Muscle layer of colon (tissue), 2 donors: Measurements from ENCODE around the gene ARHGAP10.

ENCODE experiments used
- H3K27ac ChIP-seq: one replicate; pipeline ENCODE4 v1.7.0; 2013; ENCODE audit warnings: low read depth, mild to moderate bottlenecking, low read length, moderate library complexity
- H3K27me3 ChIP-seq, 2 donors: one replicate each; pipeline ENCODE4 v1.7.0; 2013; ENCODE audit warnings: low read length in 2 of 2, mild to moderate bottlenecking in 2 of 2; ENCODE audit not compliant: insufficient read depth in 2 of 2, control insufficient read depth in 1 of 2
- H3K36me3 ChIP-seq: one replicate; pipeline ENCODE4 v1.7.0; 2013; ENCODE audit warnings: mild to moderate bottlenecking, low read length; ENCODE audit not compliant: insufficient read depth
- H3K4me1 ChIP-seq: one replicate; pipeline ENCODE4 v1.7.0; 2013; ENCODE audit warnings: mild to moderate bottlenecking, low read length; ENCODE audit not compliant: insufficient read depth
- H3K4me3 ChIP-seq, 2 donors: one replicate each; pipeline ENCODE4 v1.7.0; 2013; ENCODE audit warnings: low read length in 2 of 2, low read depth in 1 of 2, mild to moderate bottlenecking in 1 of 2, moderate library complexity in 1 of 2
- H3K9ac ChIP-seq: one replicate; pipeline ENCODE4 v1.7.0; 2013; ENCODE audit warnings: low read length
- H3K9me3 ChIP-seq: one replicate; pipeline ENCODE4 v1.7.0; 2013; ENCODE audit warnings: mild to moderate bottlenecking, low read length
- donor health status: abdominal sarcoma.
- donor health status: Adenocarcinoma of cecum.

The ARHGAP10 gene

DNA sequence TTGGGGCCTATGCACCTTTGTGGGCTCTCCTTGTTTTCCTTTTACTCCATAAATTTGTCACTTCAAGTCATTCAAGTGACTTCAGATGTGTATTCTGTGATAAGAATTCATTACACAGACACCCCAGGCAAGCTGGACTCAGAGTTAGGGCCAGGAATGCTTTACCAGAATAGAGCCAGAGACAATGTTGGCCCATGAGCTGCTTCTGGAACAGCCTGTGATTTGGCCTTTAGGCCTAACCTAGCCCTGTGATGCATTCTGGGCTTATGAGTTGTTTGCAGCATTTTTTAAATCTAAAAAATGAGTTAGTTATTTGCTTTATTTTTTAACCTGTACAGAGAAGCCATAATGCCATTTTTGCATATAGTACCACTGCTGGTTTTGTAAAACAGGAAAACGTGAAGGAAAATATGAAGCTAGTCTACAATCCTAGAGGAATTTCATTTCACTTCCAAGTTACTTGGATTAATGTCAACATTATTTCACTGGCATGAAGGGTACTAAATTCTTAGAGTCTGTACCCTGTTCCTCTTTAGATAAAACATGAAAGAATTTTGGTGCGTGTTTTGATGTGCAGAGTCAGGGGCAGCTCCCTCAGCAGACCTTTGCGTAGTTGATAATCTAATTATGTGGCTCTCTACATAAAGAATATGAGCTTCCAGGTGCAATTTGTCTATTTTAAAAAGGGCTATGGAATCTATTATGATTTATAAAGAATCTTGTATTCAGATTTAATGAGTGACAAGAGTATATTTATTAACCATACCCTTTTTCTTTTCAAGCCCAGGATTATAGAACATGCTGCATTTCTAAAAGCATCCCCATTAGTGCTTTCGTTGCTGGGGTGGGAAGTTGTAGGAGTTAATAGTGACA is 84.7 kb downstream of the ARHGAP10 start:
- Histone ChIP-seq H3K27ac (peak overlapping the region; percentile 53), H3K9me3 (no peaks in the 10 kb centered on the region), H3K36me3 (no peaks in the 10 kb centered on the region), H3K27me3 (no peaks in the 10 kb centered on the region), H3K9ac (no peak overlapping the region), H3K4me3 (no peak overlapping the region), H3K4me1 (peaks cover 72% of the 10 kb centered on the region)

DNA sequence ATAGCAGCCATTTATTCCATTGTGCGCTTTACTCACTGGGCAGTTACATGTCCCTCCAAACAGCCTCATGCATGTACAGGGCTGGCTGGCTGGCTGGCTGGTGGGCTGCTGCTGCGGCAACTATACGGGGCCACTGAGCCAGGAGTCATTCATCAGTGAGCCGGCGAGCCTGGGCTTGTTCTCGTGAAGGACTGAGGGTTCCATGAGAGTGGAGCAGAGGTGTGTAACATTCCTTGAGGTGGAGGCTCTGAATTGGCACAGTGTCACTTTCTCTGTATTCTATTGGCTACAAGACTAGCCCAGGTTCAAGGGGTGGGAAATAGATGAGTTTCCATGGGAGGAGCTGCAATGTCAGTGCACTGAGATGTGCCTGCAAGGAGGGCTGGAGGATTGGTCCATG is 89.1 kb downstream of the ARHGAP10 start:
- Histone ChIP-seq H3K27ac (peak overlapping the region; percentile 52), H3K4me3 (no peak overlapping the region), H3K4me1 (peaks cover 66% of the 10 kb centered on the region), H3K9ac (no peak overlapping the region), H3K27me3 (no peaks in the 10 kb centered on the region), H3K9me3 (no peaks in the 10 kb centered on the region), H3K36me3 (peaks cover 3% of the 10 kb centered on the region)

DNA sequence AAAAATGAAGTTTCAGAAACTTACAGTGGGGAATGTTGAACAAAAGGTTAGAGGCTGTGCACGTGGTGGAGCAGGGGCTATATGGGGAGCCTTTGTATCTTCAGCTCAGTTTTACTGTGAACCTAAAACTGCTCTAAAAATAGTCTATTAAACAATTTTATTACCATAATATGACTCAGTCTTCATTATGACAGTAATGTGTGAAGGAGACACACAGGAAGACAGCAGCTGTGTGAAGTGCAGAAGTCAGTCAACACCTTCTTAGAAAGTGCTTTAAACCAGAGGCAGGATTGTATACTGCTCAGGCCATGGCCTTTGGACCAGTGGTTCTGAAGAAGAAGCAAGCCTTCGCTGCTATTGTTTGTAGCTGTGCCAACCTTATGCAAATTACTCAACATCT is 89.7 kb downstream of the ARHGAP10 start:
- peak overlapping the region; percentile 52 for H3K27ac ChIP-seq
- H3K4me3 ChIP-seq = no peak overlapping the region
- no peaks in the 10 kb centered on the region for H3K27me3 ChIP-seq
- H3K9me3 ChIP-seq = no peaks in the 10 kb centered on the region
- H3K4me1 ChIP-seq = peaks cover 65% of the 10 kb centered on the region
- peaks cover 3% of the 10 kb centered on the region for H3K36me3 ChIP-seq
- H3K9ac ChIP-seq = no peak overlapping the region

DNA sequence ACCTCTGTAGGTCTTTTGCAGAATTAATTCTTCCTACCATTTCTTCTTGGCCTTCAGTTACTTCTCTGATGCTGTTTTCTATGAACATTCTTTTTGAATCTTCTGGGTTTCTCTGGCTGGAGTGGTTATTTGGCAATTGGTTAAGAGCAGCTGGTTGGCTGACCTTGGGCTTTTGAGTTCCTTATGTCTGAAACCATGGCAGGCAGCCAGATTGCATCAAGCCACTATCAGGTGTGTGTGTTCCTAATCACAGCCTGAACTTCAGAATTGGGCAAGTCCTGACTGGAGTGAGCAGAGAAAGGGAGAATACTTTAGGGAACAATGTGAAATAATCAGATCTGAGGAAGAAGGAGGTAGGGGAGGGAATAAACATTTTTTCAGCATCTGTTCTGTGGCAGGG is 90.2 kb downstream of the ARHGAP10 start:
- Histone ChIP-seq H3K27me3 (no peaks in the 10 kb centered on the region), H3K9ac (no peak overlapping the region), H3K36me3 (peaks cover 3% of the 10 kb centered on the region), H3K4me3 (no peak overlapping the region), H3K4me1 (peaks cover 60% of the 10 kb centered on the region), H3K9me3 (no peaks in the 10 kb centered on the region), H3K27ac (peak overlapping the region; percentile 52)

DNA sequence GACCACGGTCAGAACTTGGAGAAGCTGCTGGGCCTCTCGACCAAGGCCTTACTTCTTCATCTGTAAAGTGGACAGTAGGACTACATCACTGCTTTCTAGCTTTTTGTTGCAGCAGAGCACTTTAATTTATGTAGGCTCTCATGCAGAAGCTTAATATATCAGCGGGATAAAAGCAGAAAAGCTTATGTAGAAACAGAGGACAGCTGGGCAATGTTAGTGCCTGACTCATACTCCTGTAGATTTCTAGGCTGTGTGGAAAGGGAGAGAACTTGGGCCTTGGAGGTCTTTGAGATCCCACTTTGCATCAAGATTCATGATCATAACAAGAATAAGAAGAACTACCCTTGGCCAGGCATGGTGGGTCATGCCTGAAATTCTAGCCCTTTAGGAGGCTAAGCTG is 91.2 kb downstream of the ARHGAP10 start:
- H3K4me1 ChIP-seq = peaks cover 58% of the 10 kb centered on the region
- no peak overlapping the region for H3K9ac ChIP-seq
- no peak overlapping the region for H3K4me3 ChIP-seq
- no peaks in the 10 kb centered on the region for H3K27me3 ChIP-seq
- peak overlapping the region; percentile 13 for H3K27ac ChIP-seq
- no peaks in the 10 kb centered on the region for H3K9me3 ChIP-seq
- H3K36me3 ChIP-seq = peaks cover 3% of the 10 kb centered on the region

- Histone ChIP-seq H3K4me3 (no peak overlapping the region), H3K36me3 (peaks cover 3% of the 10 kb centered on the region), H3K4me1 (peaks cover 69% of the 10 kb centered on the region), H3K9me3 (no peaks in the 10 kb centered on the region), H3K27me3 (no peaks in the 10 kb centered on the region), H3K9ac (no peak overlapping the region), H3K27ac (no peak overlapping the region)
Measured at GRCh38 chr4:147824316-147824715, 92.4 kb downstream of the ARHGAP10 start.

DNA sequence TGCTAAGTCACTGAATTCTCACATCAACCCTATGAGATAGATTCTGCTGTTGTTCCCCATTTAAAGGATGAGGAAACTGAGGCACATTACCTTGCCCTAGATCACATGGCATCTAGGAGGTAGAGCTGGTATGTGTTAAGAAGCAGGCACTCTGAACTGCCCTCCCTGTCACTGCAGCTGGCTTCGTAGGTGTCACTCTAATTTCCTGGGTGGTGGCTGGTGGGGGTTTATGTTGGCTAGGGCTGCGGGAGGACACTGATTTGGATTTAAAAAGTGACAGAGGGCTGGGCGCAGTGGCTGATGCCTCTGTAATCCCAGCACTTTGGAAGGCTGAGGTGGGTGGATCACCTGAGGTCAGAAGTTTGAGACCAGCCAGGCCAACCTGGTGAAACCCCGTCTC is 93.0 kb downstream of the ARHGAP10 start:
- Histone ChIP-seq H3K4me3 (no peak overlapping the region), H3K9me3 (no peaks in the 10 kb centered on the region), H3K36me3 (peaks cover 3% of the 10 kb centered on the region), H3K27ac (peak overlapping the region; percentile 8), H3K27me3 (no peaks in the 10 kb centered on the region), H3K4me1 (peaks cover 75% of the 10 kb centered on the region), H3K9ac (no peak overlapping the region)

- no peaks in the 10 kb centered on the region for H3K9me3 ChIP-seq
- H3K27ac ChIP-seq = peak overlapping the region; percentile 56
- H3K27me3 ChIP-seq = no peaks in the 10 kb centered on the region
- H3K9ac ChIP-seq = no peak overlapping the region
- H3K4me3 ChIP-seq = no peak overlapping the region
- peaks cover 82% of the 10 kb centered on the region for H3K4me1 ChIP-seq
- peaks cover 3% of the 10 kb centered on the region for H3K36me3 ChIP-seq
Measured at GRCh38 chr4:147825451-147826287, 93.8 kb downstream of the ARHGAP10 start.

GRCh38 chr4:147826288-147826646 is 94.4 kb downstream of the ARHGAP10 start:
- Histone ChIP-seq H3K36me3 (peaks cover 3% of the 10 kb centered on the region), H3K9me3 (no peaks in the 10 kb centered on the region), H3K4me1 (peaks cover 82% of the 10 kb centered on the region), H3K27me3 (no peaks in the 10 kb centered on the region), H3K9ac (no peak overlapping the region), H3K27ac (peak overlapping the region; percentile 56), H3K4me3 (no peak overlapping the region)

DNA sequence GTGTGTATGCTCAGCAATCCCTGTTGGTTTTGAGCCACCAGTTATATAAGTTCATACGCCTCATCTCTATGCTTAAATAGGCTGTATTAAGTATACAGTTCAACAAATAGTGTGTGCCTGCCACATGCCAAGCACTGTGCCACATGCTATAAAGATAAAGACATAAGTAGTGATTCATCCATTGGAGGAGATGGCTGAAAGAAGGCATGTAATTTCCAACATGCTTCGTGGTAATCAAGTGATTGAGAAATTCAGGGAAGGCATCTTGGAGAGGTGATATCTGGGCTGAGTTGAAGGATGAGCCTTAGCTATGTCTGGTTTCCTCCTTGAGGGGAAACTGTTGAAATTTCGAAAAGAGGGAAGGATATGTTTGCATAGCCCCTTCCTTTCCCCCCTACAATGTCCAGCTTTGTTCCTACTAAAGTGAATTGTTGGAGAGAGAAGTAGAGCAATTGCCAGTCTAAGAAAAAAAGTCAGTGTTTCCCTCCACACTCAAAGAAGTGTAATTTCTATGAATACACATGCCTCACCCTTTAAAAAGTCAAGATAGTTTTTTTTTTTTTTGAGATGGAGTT is 96.5 kb downstream of the ARHGAP10 start:
- H3K4me1 ChIP-seq = peaks cover 71% of the 10 kb centered on the region
- H3K4me3 ChIP-seq = no peak overlapping the region
- no peaks in the 10 kb centered on the region for H3K9me3 ChIP-seq
- H3K27me3 ChIP-seq = no peaks in the 10 kb centered on the region
- H3K27ac ChIP-seq = no peak overlapping the region
- H3K36me3 ChIP-seq = peaks cover 10% of the 10 kb centered on the region
- no peak overlapping the region for H3K9ac ChIP-seq

GRCh38 chr4:147829401-147830101 is 97.7 kb downstream of the ARHGAP10 start:
- H3K27ac ChIP-seq = peak overlapping the region; percentile 56
- peak overlapping the region; percentile 20 for H3K9ac ChIP-seq
- peaks cover 63% of the 10 kb centered on the region for H3K4me1 ChIP-seq

More at GRCh38 chr4:147829401-147830101, 97.7 kb downstream of the ARHGAP10 start:
- Histone ChIP-seq H3K4me3 (peak overlapping the region in 1 of 2 donors; percentile 6), H3K36me3 (peaks cover 7% of the 10 kb centered on the region), H3K27me3 (no peaks in the 10 kb centered on the region), H3K9me3 (no peaks in the 10 kb centered on the region)
